ENCODE data around the gene TRIM47.

- TF ChIP-seq CTCF (IDR thresholded peaks at IDR 0.05; ENCODE audit: low read depth, low read length) (no peak), POLR2A (IDR thresholded peaks at IDR 0.05; ENCODE audit: extremely low read depth, insufficient read length) (no peak), MYC (IDR thresholded peaks at IDR 0.05; ENCODE audit: low read depth, low read length) (no peak), MAX (IDR thresholded peaks at IDR 0.05; ENCODE audit: low read depth, low read length) (no peak)
Observed at GRCh38 chr17:75917141-75917916, 38.9 kb upstream of the TRIM47 start.

Measured in NB4 (cell line).